Natural killer cell (primary cell): Measurements from ENCODE around the gene SND1. TPM values are rescaled to one million over a fixed set of nuclear protein-coding genes. Genes with fewer than 3 reads are reported as not detected.

Source experiments
- ATAC-seq, 3 donors: fragments of 150-1000 bp in 2 of 3; fragments of 200-7000 bp in 1 of 3; cut with Tn5 transposase; 1 replicate in 1 of 3; 2 replicates in 2 of 3; pipeline ENCODE4 v1.10.0; 2021; ENCODE audit warnings: mild to moderate bottlenecking in 2 of 3, moderate library complexity in 2 of 3
- DNase-seq, 2 donors: peaks; one replicate each; pipeline versions ENCODE4 v3.0.0 to v3.0.0-alpha.2; 2013 to 2021; ENCODE audit warnings: mixed read lengths in 1 of 2
- H3K27ac ChIP-seq: one replicate; pipeline ENCODE4 v1.5.1; 2013; ENCODE audit warnings: mild to moderate bottlenecking, low read length
- H3K27me3 ChIP-seq: one replicate; pipeline ENCODE4 v1.6.1; 2013; ENCODE audit warnings: low read length; ENCODE audit not compliant: control insufficient read depth, insufficient read depth
- H3K36me3 ChIP-seq: one replicate; pipeline ENCODE4 v1.6.1; 2013; ENCODE audit warnings: low read length; ENCODE audit not compliant: control insufficient read depth, insufficient read depth
- H3K4me1 ChIP-seq: one replicate; pipeline ENCODE4 v1.6.1; 2013; ENCODE audit warnings: low read length; ENCODE audit not compliant: control insufficient read depth, insufficient read depth
- H3K4me3 ChIP-seq: one replicate; pipeline ENCODE4 v1.5.1; 2013; ENCODE audit warnings: low read length
- H3K9me3 ChIP-seq: one replicate; pipeline ENCODE4 v1.6.1; 2013; ENCODE audit warnings: low read length; ENCODE audit not compliant: control insufficient read depth, insufficient read depth
- H3K27ac Mint-ChIP-seq, 2 donors: one replicate each; pipeline ENCODE4 v1.8.0; 2022; ENCODE audit warnings: mild to moderate bottlenecking in 2 of 2, mixed read lengths in 2 of 2, moderate library complexity in 1 of 2
- H3K27me3 Mint-ChIP-seq, 2 donors: one replicate each; pipeline ENCODE4 v1.8.0; 2022; ENCODE audit warnings: low read depth in 2 of 2, mixed read lengths in 2 of 2
- H3K36me3 Mint-ChIP-seq: one replicate; pipeline ENCODE4 v1.8.0; 2022; ENCODE audit warnings: mixed read lengths
- H3K4me1 Mint-ChIP-seq, 2 donors: one replicate each; pipeline ENCODE4 v1.8.0; 2022; ENCODE audit warnings: mixed read lengths in 2 of 2
- H3K4me3 Mint-ChIP-seq: one replicate; pipeline ENCODE4 v1.8.0; 2022; ENCODE audit warnings: mild to moderate bottlenecking, moderate library complexity, mixed read lengths
- H3K9me3 Mint-ChIP-seq, 2 donors: one replicate each; pipeline ENCODE4 v1.8.0; 2022; ENCODE audit warnings: mixed read lengths in 2 of 2
- CTCF ChIP-seq: fragments of 200-600 bp; IDR thresholded peaks from one replicate; pipeline ENCODE4 v1.8.0; 2022; ENCODE audit warnings: antibody characterized with exemption
- WGBS: methylation state at CpG from one replicate; pipeline ENCODE4 v1.1.7; 2013; ENCODE audit warnings: missing lambda C conversion rate; ENCODE audit not compliant: insufficient coverage; 5-methylcytosine and 5-hydroxymethylcytosine counted together
- intact Hi-C: fragments of 100-400 bp; cut with micrococcal nuclease; formaldehyde crosslinking; loops from one replicate; pipeline ENCODE4 v1.14.2; 2022
- total RNA-seq, 4 donors: library from RNA; stranded (reverse); fragments of 120-200 nt in 1 of 4; gene quantifications; one replicate each; pipeline versions ENCODE4 v1.2.3 to v1.2.4, GENCODE V29; 2013 to 2022

The SND1 gene
- total RNA-seq, 3 donors from 2014 or later (not counting 1 experiment from before 2014, with no cell fraction given): 149 to 188 (median 149) TPM

GRCh38 chr7:127612263-127612662, 39.7 kb upstream of the SND1 start:
- 93% methylated on average over 1 of the region's 1 CpG for WGBS

GRCh38 chr7:127616724-127617123, 35.3 kb upstream of the SND1 start:
- Histone ChIP-seq H3K9me3 (no peaks in the 10 kb centered on the region), H3K27me3 (no peaks in the 10 kb centered on the region), H3K4me1 (no peaks in the 10 kb centered on the region), H3K36me3 (no peaks in the 10 kb centered on the region), H3K27ac (no peak overlapping the region), H3K4me3 (no peak overlapping the region)
- H3K36me3 Mint-ChIP-seq: no peaks in the 10 kb centered on the region
- H3K27me3 Mint-ChIP-seq: peaks cover 54 to 61% of the 10 kb centered on the region in 2 donors
- no peak overlapping the region for H3K27ac Mint-ChIP-seq
- DNase-seq (no peak), ATAC-seq (no peak)
- WGBS: 94% methylated on average over 4 of the region's 5 CpGs
- no peak for TF ChIP-seq CTCF
- H3K4me3 Mint-ChIP-seq: no peak overlapping the region
- intact Hi-C loops: no loop called here
- H3K9me3 Mint-ChIP-seq: no peaks in the 10 kb centered on the region
- H3K4me1 Mint-ChIP-seq: peaks cover 0 to 7% of the 10 kb centered on the region in 2 donors

More at GRCh38 chr7:127612263-127612662, 39.7 kb upstream of the SND1 start:
- TF ChIP-seq CTCF: no peak
- Histone ChIP-seq H3K36me3 (no peaks in the 10 kb centered on the region), H3K27me3 (no peaks in the 10 kb centered on the region), H3K4me3 (no peak overlapping the region), H3K27ac (no peak overlapping the region), H3K9me3 (no peaks in the 10 kb centered on the region), H3K4me1 (no peaks in the 10 kb centered on the region)
- H3K27me3 Mint-ChIP-seq: peaks cover 27 to 28% of the 10 kb centered on the region in 2 donors
- intact Hi-C loops: no loop called here
- no peaks in the 10 kb centered on the region for H3K9me3 Mint-ChIP-seq
- no peak overlapping the region for H3K4me3 Mint-ChIP-seq
- DNase-seq (no peak), ATAC-seq (no peak)
- H3K36me3 Mint-ChIP-seq: no peaks in the 10 kb centered on the region
- H3K27ac Mint-ChIP-seq: no peak overlapping the region
- no peaks in the 10 kb centered on the region for H3K4me1 Mint-ChIP-seq

DNA sequence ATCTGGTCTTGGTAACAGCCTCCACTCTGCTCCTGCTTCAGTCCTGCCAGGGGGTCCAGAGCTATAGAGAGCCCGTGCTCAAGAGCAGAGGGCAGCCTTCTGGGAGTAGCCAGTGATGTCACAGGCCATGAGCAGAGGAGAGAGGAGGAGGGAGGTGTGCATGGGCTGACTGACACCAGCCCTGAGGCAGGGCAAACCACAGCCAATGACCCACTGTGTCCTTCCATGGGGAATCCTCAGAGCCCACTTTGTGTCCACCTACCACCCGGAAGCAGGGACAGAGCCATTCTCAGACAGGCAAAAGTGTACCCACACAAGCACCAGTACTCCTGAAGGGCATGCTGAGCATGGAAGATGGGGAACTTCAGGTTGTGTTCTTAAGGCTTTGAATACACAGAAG, 34.0 kb upstream of the SND1 start, which contains the start of gene PAX4:
Gene PAX4 (minus strand): TSS at position 101 of the 400 bp plus-strand sequence. CDS start 2,214 bp downstream, outside the sequence.
- no peaks in the 10 kb centered on the region for H3K27me3 ChIP-seq
- TF ChIP-seq CTCF: no peak

GRCh38 chr7:127618775-127619174, 33.2 kb upstream of the SND1 start:
- H3K9me3 ChIP-seq: no peaks in the 10 kb centered on the region
- no peak for ATAC-seq
- H3K27ac Mint-ChIP-seq: no peak overlapping the region
- no peaks in the 10 kb centered on the region for H3K36me3 ChIP-seq
- TF ChIP-seq CTCF: no peak
- WGBS: 86% methylated on average over 1 of the region's 1 CpG
- H3K9me3 Mint-ChIP-seq: no peaks in the 10 kb centered on the region
- H3K4me1 Mint-ChIP-seq: peaks cover 0 to 7% of the 10 kb centered on the region in 2 donors
- intact Hi-C loops: no loop called here
- H3K4me3 ChIP-seq: no peak overlapping the region
- no peaks in the 10 kb centered on the region for H3K36me3 Mint-ChIP-seq
- no peak overlapping the region for H3K27ac ChIP-seq
- DNase-seq: no peak
- no peak overlapping the region for H3K4me3 Mint-ChIP-seq
- H3K27me3 ChIP-seq: no peaks in the 10 kb centered on the region
- H3K27me3 Mint-ChIP-seq: peaks cover 51 to 71% of the 10 kb centered on the region in 2 donors
- H3K4me1 ChIP-seq: no peaks in the 10 kb centered on the region

More for the DNA sequence above, 34.0 kb upstream of the SND1 start, which contains the start of gene PAX4:
- H3K36me3 ChIP-seq: no peaks in the 10 kb centered on the region
- WGBS: 54% methylated on average over 2 of the region's 2 CpGs
- H3K4me1 ChIP-seq: no peaks in the 10 kb centered on the region
- no peak for DNase-seq
- ATAC-seq: no peak
- no peaks in the 10 kb centered on the region for H3K9me3 Mint-ChIP-seq
- H3K27ac Mint-ChIP-seq: no peak within 1 kb of the TSS
- intact Hi-C loops: no loop called here
- no peak within 1 kb of the TSS for H3K4me3 Mint-ChIP-seq
- peaks cover 55 to 74% of the 10 kb centered on the region in 2 donors for H3K27me3 Mint-ChIP-seq
- no peak within 1 kb of the TSS for H3K27ac ChIP-seq
- no peak within 1 kb of the TSS for H3K4me3 ChIP-seq
- no peaks in the 10 kb centered on the region for H3K36me3 Mint-ChIP-seq
- no peaks in the 10 kb centered on the region for H3K9me3 ChIP-seq
- peaks cover 0 to 7% of the 10 kb centered on the region in 2 donors for H3K4me1 Mint-ChIP-seq
